Dermis blood vessel endothelial cell (primary cell): ENCODE results near the gene OPN1LW. TPM values are rescaled to one million over a fixed set of nuclear protein-coding genes. Genes with fewer than 3 reads are reported as not detected.

Experiments used
- total RNA-seq: library from RNA; depleted of rRNA; stranded (reverse); fragments of >200 nt; gene quantifications from 2 replicates; pipeline ENCODE4 v1.2.3, GENCODE V29; 2014

OPN1LW gene
- total RNA-seq, 1 donor from 2014 or later, result not detected

Other genes with a start within 250 kb of the OPN1LW start
- 4.7 and 6.3 TPM in 2 replicates for gene AVPR2, start 239.6 kb upstream of the OPN1LW start, total RNA-seq
- 16.0 and 27.2 TPM in 2 replicates for gene ARHGAP4, start 218.0 kb upstream of the OPN1LW start, total RNA-seq
- gene NAA10, start 209.2 kb upstream of the OPN1LW start, total RNA-seq, result 70.6 and 88.2 TPM in 2 replicates
- 12.1 and 27.4 TPM in 2 replicates for gene RENBP, start 199.6 kb upstream of the OPN1LW start, total RNA-seq
- 15.3 and 48.9 TPM in 2 replicates for gene HCFC1, start 172.4 kb upstream of the OPN1LW start, total RNA-seq
- 6.0 and 6.5 TPM in 2 replicates for gene TMEM187, start 171.5 kb upstream of the OPN1LW start, total RNA-seq
- 53.8 and 81.9 TPM in 2 replicates for gene IRAK1, start 124.3 kb upstream of the OPN1LW start, total RNA-seq
- 22.5 and 34.9 TPM in 2 replicates for gene MECP2, start 46.5 kb upstream of the OPN1LW start, total RNA-seq
- gene OPN1MW, start 38.4 kb downstream of the OPN1LW start, total RNA-seq, result 0.17 TPM in 1 of 2 replicates, not detected in the other
- not detected in 2 replicates for gene OPN1MW2, start 75.5 kb downstream of the OPN1LW start, total RNA-seq
- gene OPN1MW3, start 113.3 kb downstream of the OPN1LW start, total RNA-seq, result not detected in 2 replicates
- not detected in 2 replicates for gene TEX28, start 150.9 kb downstream of the OPN1LW start, total RNA-seq
- gene TKTL1, start 151.6 kb downstream of the OPN1LW start, total RNA-seq, result not detected in 2 replicates
- 1,387 and 2,587 TPM in 2 replicates for gene FLNA, start 230.4 kb downstream of the OPN1LW start, total RNA-seq
- gene EMD, start 235.1 kb downstream of the OPN1LW start, total RNA-seq, result 10.6 and 17.2 TPM in 2 replicates